ENCODE data around the gene AKT1S1.

The AKT1S1 gene

GRCh38 chr19:49882643-49883042, 5.5 kb upstream of the AKT1S1 start:
- no peak for DNase-seq (ENCODE audit: low spot score)

DNA sequence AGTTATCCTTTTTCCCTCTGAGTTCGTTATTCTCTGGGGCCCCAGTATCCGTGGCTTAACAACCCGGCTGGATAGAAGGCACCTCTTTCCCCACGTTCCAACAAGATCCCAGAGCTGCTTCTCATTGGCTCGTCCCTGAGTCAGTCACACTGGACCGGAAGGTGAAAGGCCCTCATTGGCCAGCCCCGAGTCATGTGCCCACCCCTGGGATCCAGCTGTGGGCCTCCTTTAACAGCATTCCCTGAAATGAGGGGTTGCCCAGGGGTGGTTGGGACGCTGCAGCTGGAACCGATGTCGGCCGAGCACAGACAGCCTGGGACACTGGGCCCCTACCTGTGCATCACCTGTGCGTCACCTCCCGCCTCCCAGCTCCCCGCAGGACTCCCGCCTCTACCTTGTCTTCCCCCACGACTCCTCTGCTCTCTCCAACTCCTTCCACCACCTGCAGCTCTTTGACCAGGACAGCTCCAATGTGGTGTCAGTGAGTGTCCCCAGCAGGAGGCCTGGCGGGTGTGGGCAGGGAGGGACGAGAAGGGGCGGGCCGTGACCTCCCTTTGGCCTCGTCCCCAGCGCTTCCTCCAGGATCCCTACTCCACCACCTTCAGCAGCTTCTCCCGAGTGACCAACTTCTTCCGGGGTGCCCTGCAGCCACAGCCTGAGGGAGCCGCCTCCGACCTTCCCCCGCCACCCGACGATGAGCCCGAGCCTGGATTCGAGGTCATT, 4.7 kb upstream of the AKT1S1 start:
- DNase-seq (ENCODE audit: low spot score) = no peak

DNA sequence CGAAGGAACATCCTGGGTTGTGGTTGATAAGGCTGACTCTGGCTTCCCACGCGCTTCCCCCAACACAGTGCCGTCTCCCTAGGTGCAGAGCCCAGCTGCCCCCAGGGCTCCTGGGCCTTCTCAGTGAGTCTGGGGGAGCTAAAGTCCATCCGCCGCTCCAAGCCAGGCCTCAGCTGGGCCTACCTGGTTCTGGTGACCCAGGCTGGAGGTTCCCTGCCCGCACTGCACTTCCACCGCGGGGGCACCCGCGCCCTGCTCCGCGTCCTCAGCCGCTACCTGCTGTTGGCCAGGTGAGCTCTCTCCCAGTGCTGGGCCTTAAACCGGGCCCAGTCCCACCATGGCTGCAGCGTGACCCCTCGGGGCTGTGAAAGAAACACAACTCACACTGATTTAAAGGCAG, 4.0 kb upstream of the AKT1S1 start:
- DNase-seq (ENCODE audit: low spot score) = no peak

DNA sequence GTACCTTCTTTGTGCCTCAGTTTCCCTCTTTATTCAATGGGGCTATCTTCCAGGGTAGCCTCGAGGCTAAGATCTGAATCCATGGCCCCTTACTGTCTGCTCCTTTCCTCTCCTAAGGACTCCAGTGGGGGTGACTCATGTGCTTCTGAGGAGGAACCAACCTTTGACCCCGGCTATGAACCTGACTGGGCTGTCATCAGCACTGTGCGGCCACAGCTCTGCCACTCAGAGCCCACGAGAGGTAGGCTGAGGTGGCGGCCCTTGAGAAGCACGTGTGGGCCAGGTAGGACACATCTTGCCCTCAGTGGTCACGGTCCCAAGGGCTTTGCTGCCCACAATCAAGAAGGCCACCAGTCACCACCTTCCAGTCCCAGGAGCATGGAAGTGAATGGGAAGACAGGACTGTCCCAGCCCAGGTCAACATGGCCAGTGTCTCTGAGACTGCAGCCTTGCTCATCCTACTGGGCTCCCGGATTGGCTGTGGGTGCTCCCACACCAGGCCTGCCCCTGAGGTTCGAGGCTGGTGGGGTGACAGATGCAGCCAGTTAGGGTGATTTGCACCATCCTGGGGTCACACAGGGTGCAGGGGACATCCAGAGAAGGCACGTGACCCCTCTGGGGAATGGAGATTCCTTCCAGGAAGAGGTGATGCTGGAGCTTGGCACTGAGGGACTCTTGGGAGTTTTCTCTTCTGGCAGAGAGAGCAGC, 3.2 kb upstream of the AKT1S1 start:
- no peak for DNase-seq (ENCODE audit: low spot score)

GRCh38 chr19:49879243-49879963, 2.2 kb upstream of the AKT1S1 start:
- DNase-seq (ENCODE audit: low spot score) = no peak

DNA sequence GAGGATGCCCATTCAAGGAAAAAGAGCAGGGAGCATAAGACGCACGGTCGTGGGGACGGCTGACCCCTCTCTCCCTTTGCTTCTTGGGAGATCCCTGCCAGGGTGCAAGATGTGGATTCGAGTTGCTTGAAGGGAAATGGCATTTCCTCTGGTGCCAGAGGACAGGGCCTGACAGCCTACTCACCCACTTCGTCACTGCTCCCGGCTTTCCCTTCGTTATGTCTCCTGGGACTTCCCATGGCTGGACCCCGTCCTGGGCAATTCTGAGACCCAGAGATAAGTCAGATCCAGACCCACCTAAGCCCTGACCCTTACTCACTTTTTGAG, 1.6 kb upstream of the AKT1S1 start:
- DNase-seq (ENCODE audit: low spot score) = no peak

DNA sequence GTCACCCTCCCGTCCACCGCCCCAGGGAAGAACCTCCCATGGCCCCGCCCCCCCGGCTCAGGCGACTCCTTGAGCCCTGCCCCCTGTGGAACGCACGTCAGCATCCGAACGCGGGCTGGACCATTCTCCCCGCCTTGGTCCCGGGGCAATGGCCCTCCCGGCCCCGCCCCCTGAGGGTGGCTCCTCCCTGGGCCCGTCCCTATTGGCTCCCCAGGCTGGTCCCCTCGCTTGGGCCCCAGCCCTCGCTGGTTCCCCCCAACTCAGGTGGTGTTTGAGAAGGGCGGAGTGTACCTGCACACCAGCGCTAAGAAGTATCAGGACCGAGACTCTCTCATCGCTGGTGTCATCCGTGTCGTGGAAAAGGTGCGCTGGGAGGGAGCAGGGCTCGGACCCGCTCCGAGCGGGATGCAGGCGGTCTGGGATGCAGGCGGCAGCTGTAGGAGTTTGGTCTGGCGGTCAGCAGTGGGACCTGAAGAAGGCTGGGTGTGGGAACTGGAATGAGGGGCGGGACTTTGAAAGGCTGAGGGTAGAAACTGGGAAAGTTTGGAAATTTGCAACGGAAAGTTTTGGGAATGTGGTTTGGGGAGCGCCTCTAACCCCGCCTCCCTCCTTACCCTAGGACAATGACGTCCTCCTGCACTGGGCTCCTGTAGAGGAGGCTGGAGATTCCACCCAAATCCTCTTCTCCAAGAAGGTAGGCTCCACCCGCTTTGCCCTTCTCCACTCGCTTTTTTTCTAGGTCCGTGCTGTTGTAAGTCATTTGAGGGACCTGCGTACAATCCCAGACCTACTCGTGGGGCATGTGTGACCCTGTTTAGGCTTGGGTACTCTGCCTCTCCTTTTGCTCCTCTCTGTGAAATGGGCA, 956 bp upstream of the AKT1S1 start:
- DNase-seq (ENCODE audit: low spot score) = peak; percentile 99

DNA sequence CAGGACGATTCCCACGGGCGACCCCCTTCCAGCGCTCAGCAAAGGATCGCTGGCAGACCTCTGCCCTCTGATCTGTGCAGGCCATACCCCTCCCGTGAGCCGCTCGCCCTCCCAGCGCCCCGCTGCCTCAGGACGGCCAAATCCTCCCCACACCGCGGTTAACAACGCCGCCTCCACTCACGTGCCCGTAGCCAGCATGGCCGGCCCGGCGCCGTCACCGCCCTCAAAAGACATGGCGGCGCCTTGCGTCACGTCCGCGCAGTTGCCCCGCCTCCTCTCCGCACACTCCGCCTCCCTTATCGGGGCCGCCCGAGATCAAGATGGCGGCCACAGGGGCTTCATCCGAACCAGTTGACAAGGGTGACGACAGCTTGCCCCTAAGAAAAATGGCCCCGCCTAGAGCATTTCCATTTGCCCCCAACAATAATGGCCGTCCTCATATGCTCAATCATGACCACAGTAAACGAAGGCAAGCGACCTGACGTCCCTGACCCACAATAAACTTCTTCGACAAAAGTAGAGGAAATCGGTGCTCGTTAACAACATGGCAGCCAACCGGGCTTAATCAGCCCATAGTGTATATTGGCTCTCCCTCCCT, 634 bp downstream of the AKT1S1 start:
- peak; percentile 99 for DNase-seq (ENCODE audit: low spot score)

DNA sequence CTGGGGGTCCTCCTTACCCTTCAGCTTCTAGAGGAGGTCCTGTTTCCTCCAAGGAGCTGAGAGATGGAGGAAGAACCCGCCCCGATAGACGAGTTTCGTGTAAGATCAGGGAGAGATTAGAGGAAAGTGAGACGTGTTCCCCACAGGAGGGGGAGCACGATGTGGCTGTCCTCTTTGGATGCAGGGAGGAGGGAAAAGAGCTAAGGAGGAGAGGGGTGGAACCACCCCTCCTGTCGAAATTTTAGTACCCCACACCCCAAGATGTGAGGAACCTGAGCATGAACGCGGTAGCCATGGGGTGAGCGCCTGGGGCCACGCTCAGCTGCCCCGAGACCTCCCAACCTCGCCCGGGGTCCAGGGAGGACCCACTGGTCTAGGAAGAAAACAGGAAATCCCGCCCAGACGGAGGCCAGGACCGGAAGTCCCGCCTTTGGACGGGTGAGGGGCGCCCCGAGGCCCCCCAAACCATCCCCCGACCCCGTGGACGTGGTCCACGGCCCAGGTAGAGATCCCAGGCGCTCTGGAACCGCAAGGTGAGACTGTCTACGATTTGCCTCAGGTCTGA, 1.2 kb downstream of the AKT1S1 start:
- DNase-seq (ENCODE audit: low spot score) = peak; percentile 71

- no peak for DNase-seq (ENCODE audit: low spot score)
Observed at GRCh38 chr19:49875177-49875576, 2.0 kb downstream of the AKT1S1 start.

- no peak for DNase-seq (ENCODE audit: low spot score)
Observed at GRCh38 chr19:49874503-49875157, 2.5 kb downstream of the AKT1S1 start.

DNA sequence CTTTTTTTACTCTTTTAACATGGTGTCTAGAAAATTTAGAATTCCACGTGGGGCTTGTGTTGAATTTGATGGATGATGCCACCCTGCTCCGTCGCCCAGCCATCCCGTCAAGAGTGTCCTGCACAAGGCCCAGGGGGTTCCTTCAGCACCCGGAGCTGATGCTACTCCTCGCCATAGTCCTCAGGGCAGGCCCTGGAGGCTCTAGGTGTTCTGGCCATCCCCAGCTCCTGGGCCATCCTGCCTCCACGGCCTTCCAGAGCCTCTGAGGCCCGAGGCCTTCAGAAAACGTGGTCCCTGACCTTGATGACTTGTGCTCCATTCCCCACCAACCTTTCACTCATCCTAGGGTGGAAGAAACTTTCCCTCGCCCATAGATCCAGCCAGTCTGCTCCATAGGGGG, 3.3 kb downstream of the AKT1S1 start:
- DNase-seq (ENCODE audit: low spot score) = no peak

- no peak for DNase-seq (ENCODE audit: low spot score)
Observed at GRCh38 chr19:49873129-49873521, 4.0 kb downstream of the AKT1S1 start.

- peak; percentile 71 for DNase-seq (ENCODE audit: low spot score)
Observed at GRCh38 chr19:49872245-49873128, 4.7 kb downstream of the AKT1S1 start.

- DNase-seq (ENCODE audit: low spot score) = no peak
Observed at GRCh38 chr19:49871349-49871985, 5.7 kb downstream of the AKT1S1 start.

DNA sequence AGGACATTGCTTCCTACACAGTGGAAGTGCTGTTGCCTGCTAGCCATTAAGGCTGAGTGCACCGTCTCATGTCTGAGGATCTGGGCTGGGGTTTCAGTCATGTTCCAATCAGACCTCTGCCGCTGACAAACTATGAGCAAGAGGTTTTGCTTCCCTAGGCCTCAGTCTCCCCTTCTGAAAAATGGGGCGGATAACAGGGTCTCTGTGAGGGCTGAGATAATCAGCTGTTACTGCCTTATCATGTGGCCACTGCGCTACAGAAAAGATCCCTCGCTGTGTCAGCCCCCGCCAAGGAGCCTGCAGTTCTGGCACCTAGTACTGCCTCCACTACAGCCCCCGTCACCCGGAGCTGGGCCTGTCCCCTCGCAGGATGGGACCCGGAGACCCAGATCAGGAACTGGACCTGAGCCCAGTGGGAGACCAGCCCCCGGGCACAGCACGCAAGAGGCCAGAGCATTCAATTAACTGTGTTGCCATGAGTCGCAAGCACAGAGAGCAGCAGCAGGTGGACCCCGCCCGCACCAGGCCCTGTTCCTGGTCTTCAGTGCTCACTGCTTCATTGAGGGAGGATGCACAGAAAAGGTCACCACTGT, 6.8 kb downstream of the AKT1S1 start:
- peak; percentile 51 for DNase-seq (ENCODE audit: low spot score)

DNA sequence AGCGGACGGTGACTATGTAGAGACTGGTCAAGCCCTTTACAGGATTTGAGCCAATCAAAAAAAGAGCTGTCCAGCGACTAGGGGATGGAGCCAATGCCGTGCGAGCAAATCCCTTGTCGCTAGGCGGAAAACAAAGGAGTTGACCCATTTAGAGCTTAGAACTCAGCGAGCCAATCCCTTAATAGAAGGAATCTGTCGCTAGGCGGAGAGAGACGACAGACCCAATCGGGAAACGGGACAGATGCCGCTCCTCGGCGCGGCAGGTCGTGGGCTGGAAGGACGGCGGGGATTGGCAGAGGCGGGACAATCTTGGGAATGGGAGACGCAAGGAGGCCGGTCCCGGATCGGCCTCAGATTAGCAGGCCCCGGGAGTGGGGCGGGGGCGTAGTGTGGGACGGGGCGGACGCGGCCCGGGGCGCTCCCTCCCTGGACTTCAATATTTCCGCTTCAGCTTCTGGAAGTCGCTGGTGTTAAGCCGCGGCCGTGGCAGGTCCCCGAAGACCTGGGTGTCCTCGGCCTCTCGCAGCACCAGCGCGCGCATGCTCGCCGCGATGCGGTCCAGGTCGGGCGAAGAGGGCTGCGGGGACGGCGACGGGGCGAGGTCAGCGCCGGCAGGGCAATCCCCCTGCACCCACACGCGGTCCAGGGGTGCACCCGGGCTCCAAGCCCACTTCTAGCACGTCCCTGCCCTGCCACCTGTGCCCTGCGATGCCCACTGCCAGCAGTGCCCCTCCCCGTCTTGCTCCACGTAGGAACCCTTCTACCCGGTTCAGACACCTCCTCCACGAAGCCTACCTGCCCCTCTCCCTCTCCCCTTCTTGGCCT, 7.5 kb downstream of the AKT1S1 start:
- DNase-seq (ENCODE audit: low spot score) = peak; percentile 99

DNA sequence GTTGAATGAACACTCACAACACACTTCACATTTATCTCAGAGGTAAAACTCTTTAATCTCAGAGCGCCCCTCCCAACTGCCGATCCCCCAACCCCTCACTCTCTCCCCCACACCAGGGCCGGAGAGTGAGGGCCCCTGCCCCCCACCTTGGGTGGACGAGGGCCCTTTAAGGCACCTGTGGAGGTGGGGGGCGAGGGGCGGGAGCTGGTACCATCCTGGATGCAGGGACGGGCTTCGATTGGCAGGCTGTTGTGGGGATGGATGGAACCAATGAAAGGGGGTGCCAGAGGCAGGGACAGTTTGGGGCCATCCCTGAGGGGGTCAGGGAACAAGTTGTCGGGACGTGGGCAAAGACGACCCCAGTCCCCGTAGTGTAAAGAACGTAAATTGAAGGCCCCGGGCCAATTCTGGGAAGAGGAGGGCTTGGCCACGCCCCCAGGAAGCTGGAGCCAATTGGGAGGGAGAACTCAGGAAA, 8.1 kb downstream of the AKT1S1 start:
- DNase-seq (ENCODE audit: low spot score) = no peak
